Measurements from ENCODE around the gene GATC.
A peak's percentile ranks its signal among the peaks of the same experiment; 100 is the strongest.

Gene GATC, protein sequence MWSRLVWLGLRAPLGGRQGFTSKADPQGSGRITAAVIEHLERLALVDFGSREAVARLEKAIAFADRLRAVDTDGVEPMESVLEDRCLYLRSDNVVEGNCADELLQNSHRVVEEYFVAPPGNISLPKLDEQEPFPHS

DNA sequence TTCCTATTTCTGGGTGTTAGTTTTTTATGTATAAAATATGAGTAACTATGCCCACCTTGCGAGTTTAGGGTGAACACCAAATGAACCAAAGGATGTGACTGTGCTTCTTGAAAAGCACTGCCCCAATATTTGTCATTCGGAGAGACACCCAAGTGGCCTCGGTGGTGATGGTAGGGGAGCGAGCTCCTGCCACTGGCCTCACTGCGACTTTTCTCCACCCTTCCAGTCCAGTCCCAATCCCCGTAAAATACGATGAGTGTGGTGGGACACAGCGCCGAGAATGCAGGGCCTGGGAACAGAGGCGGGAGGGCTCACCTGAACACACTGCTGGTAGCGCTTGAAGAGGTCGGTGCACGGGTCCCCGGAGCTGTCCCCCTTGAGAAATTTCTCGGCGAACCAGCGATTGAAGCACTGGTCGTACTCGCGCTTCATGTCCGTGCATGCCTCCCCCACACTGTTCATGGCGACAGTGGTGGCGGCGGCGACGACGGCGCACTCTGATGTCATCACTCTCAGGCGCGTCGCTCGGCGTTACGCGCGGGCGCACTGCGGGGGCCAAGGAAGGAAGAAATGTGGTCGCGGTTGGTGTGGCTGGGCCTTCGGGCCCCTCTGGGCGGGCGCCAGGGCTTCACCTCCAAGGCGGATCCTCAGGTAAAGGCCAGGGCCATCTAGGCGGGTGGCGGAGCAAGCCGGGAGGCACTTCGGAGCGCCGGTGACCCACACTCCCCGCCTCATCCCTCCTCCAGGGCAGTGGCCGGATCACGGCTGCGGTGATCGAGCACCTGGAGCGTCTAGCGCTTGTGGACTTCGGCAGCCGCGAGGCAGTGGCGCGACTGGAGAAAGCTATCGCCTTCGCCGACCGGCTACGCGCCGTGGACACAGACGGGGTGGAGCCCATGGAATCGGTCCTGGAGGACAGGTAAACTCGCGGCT, at the start of gene GATC, which contains the start of gene TRIAP1:
Gene GATC (plus strand): TSS at position 534 of the 933 bp plus-strand sequence. CDS start 37 bp downstream, at position 571.
Gene TRIAP1 (minus strand): TSS at position 474 of the 933 bp plus-strand sequence. CDS start 12 bp downstream, at position 462.
- DNase-seq (ENCODE audit: low read depth in 3 of 3): peak; percentile 79 to 88 (median 87)

DNA sequence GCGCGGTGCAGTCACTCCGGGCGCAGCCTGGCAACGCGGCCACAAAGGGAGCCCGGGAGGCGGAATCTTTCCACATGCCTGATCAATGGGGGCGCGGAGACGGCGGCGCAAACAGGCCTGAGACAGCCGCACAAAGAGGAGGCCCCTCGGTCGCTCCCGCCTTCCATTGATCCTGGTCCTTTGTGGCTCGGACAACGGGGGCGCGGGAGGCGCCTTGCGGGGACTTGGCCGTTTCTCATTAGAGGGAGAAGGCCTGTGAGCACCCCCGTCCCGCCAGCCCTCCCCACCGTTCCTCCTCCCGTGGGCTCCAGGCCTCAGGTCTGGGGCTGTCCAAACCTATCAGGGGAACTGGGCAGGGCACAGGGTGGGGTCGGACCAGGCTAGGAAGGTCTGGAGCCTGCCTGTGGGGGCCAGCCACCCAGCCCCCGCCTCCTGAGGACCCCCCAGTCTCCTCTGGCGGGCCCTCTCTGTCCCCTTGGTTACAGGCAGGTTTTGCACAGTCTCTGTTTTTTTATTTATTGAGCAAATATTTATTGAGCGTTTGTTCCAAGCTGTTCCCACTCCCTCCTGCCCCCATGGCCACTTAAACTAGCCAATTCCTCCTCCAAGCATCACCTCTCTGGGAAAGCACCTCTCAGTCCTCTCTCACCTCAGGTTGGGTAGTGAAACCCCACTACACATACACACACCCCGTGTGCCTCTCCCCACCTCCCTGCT, 48.3 kb upstream of the GATC start:
- DNase-seq (ENCODE audit: low read depth in 3 of 3): no peak

DNA sequence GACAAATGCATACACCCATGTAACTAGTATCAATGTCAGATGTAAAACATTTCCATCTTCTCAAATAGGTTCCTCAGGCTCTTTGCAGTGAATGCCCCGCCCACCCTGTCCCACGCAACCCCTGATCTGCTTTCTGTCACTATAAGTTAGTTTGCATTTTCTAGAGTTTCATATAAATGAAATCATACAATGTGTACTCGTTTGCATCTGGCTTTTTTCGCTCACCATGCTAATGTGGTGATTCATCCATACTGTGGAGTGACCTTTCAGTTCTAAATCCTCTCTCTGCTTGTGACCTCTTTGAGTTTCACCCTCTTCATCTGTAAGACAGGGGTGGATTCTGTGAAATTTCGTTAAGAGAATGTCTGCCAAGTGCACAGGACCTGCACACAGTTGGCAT, 46.7 kb upstream of the GATC start:
- peak in 1 of 3 experiments; percentile 13 for DNase-seq (ENCODE audit: low read depth in 3 of 3)

DNA sequence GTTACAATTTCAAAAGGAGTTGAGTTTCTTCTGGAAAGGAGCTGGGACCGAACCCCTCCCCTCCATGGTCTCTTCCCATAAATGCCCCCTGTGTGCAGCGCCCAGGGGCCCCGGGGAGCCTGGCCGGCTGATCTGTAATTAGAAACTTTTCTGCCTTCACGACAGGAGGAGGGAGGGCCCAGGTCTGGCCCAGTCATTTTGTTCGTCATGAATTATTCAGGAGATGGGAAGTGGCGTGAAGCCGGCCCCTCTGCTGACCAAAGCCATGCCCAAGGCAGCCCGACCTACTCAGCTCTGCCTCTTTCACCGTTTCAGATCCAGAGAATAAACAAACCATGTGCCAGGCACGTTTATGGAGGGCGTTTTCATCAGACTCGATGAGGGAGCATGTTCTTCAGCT, 44.0 kb upstream of the GATC start:
- DNase-seq (ENCODE audit: low read depth in 3 of 3): no peak

DNA sequence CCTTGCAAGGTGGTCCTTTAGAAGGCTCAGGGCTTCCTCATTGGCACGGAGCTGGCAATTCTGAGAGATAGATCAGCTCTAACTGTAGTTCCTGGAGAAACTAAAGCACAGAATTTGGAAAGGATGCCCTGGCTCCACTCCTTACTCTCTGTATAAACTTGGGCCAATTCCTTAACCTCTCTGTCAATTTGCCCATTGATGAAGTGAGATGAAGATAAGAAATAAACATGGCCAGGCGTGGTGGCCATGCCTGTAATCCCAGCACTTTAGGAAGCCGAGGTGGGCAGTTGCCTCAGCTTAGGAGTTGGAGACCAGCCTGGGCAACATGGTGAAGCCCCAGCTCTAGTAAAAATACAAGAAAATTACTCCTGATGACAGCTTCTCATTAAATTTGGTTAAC, 42.4 kb upstream of the GATC start:
- DNase-seq (ENCODE audit: low read depth in 3 of 3): no peak

DNA sequence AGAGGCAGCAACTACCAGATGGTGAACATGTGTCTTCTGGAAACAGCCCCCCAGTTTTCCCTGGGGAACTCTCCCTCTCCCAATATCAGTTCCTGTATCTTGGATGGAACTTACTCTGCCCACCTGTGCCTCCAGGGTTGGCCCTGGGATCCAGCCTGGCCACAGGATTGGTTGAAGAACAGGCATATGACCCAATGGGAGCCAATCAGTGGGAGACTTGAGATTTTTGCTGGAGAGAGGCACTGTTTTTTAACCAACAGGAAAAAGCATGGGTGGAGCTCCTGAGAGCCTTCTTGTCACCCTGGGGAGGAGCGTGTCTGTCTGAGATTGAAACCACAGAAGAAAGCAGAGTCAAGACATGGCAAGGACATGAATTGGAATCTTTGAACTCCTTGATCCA, 42.0 kb upstream of the GATC start:
- no peak for DNase-seq (ENCODE audit: low read depth in 3 of 3)

DNA sequence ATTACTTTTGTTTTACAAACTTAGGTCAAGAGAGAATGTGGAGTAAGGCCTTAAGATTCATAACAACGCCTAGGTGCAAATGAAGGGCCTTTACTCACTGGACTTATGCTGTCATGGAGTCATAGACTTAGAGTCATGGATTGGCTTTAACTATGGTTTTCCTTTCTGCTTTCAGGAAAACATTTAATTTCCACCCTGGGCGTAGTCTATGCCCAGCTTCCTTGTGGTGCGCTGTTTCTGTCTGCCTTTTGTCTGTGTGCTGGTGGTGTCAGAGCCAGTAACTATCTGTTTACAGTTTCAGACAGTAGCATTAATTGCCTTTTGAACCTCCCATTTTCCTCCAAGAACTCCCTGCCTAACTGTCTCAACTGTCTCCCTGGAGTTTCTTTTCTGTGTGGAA, 40.2 kb upstream of the GATC start:
- no peak for DNase-seq (ENCODE audit: low read depth in 3 of 3)

DNA sequence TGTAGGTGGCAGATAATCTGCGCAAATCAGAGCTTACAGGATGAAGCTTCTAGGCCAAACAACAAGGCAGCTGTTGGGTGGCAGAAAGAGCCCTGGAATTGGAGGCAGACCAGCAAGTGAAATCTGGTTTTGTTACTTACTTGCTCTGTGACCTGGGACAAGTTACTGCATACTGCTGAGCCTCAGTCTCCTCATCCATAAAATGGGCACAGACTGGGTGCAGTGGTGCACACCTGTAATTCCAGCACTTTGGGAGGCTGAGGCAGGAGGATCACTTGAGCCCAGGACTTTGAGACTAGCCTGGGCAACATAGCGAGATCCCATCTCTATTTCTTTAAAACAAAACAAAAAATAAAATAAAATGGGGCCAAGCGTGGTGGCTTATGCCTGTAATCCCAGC, 39.7 kb upstream of the GATC start:
- DNase-seq (ENCODE audit: low read depth in 3 of 3): no peak

DNA sequence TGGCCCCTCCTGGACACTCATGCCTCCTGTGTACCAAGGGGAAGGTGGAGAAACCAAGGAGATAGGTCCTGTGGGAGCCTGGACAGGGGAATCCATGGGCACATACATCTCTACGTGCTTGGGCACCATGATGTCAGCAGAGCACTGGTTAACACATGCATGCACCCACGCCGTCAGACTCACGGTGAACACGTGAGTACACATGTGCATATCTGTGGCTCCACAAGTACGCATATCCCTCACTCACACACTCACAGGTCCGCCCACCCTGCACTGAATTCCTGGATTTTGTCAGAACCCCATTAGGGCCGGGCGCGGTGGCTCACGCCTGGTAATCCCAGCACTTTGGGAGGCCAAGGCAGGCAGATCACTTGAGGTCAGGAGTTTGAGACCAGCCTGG, 37.5 kb upstream of the GATC start:
- no peak for DNase-seq (ENCODE audit: low read depth in 3 of 3)

DNA sequence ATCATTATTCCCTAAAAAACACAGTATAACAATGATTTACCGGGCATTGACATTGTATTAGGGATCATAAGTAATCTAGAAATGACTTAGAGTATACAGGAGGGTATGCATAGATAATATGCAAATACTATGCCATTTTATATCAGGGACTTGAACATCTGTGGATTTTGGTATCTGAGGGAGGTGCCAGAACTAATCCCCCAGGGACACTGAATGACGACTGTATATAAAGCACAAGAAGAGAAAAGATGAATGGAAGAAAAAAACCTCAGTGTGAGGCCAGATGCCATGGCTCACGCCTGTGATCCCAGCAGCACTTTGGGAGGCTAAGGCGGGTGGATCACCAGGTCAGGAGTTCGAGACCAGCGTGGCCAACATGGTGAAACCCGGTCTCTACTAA, 33.8 kb upstream of the GATC start:
- DNase-seq (ENCODE audit: low read depth in 3 of 3): no peak

DNA sequence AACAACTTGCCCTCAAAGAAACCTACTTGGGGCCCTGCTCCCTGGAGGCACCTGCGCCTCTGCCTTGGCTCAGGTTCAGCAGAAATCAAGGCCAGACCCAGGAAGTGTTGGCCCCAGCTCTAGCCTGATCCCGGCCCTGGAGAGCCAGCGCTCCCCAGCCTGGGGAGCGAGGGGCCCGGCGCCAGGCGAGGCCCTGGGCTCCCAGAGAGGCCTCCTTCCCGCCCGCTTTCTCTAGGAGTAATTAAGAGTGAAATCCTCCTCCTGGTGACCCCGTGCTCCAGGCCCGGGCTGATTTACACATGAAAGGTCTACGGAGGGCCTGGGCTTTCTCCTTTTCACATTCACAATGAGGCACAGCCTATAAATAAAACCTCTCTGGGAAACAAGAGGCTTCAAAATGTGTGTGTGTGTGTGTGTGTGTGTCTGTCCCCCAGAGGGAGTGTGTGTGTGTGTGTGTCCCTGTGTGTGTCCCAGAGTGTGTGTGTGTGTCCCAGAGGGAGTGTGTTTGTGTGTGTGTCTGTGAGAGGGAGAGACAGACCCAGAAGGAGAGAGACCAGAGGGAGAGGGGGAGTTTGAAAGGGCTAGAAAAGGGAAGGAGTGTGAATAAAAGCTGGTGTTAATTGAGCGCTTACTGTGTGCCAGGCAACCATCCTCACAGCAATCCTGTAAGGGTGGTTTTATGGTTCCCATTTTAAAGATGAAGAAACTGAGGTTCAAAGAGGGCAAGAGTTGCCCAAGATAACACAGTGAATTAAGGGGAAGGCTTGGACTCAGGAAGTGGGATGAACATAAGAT, 32.1 kb upstream of the GATC start:
- DNase-seq (ENCODE audit: low read depth in 3 of 3): no peak

DNA sequence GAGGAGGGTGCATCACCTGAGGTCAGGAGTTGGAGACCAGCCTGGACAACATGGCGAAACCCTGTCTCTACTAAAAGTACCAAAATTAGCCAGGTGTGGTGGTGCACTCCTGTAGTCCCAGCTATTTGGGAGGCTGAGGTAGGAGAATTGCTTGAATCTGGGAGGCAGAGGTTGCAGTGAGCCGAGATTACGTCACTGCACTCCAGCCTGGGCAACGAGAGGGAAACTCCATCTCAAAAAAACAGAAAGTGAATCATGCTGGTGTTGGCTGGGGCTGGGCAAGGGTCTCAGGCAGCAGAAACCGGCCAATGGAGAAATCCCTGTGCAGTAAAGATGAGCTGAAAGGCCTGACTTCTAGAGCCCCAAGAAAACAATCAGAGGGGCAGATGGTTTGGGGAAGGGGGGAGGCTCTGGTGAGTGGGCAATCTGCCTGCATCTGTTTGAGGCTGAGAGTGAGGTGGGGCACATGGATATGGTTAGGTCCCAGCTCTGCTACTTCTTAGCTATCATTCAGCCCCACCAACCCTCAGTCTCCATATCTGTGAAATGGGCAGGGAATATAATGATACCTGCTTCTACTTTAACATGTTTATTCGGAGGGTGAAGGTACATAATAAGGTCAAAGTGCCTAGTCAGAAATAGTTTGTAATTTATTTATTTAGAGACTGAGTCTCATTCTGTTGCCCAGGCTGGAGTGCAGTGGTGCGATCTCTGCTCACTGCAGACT, 29.6 kb upstream of the GATC start:
- no peak for DNase-seq (ENCODE audit: low read depth in 3 of 3)

DNA sequence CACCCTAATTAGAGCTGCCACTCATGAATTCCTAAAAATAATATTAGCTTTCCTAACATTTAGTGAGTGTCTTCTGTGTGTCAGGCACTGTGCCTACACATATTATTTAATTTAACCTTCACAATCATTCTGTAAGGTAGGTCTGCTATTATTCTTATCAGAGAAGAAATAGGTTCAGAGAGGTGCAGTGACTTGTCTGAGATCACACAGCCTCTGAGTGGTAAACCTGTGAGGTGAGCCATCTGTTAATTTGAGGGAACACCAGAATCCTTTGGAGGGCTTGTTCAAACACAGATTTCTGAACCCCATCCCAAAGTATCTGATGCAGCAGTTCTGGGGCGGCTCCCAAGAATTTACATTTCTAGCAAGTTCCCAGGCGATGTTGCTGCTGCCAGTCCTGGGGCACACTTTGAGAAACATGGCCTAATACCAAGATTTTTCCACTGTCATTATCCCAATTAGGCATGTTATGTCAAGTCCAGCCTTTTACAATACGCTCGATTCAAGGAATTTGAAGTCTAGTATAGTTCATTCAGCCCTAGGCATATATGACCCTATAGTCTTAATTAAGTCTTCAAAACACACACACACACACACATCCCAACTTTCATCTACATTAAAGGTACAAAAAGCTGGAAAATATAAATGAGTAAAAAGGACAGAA, 28.2 kb upstream of the GATC start:
- no peak for DNase-seq (ENCODE audit: low read depth in 3 of 3)

DNA sequence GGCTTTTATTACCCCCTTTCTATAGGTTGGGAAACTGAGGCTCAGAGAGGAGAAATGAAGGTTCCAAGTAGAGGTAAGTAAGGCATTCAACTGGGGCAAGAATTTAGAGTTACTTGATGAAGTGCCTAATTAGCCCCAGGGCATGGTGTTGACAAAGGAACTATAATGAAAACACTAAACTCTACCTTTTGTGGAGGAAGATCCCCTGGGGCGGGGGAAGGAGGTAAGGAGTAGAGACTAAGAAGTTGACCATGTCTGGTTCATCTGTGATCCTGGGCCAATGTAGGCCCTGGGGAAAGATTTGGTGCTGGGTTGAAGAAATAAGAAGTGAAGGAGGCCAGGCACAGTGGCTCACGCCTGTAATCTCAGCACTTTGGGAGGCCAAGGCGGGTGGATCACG, 24.5 kb upstream of the GATC start:
- DNase-seq (ENCODE audit: low read depth in 3 of 3): no peak

DNA sequence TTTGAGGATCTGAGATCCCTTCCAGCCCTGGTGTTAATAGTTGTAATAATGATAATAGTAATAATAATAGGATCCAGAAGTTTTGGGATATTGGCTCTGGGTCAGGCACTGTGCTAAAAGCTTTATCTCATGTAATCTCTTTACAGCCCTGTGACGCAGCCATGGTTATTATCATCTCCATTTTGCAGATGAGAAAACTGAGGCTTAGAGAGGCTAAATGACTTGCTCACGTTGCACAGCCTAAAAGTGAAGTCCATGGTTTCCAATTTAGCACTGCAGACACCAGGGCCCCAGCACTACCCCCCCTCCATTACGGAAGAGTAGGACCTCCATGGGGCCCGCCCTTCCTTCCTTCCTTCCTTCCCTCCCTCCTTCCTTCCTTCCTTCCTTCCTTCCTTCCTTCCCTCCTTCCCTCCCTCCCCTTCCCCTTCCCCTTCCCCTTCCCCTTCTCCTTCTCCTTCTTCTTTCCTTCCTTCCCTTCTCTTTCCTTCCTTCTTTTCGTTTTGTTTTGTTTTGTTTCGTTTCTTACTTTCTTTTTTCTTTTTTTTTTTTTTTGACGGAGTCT, 23.3 kb upstream of the GATC start:
- no peak for DNase-seq (ENCODE audit: low read depth in 3 of 3)

DNA sequence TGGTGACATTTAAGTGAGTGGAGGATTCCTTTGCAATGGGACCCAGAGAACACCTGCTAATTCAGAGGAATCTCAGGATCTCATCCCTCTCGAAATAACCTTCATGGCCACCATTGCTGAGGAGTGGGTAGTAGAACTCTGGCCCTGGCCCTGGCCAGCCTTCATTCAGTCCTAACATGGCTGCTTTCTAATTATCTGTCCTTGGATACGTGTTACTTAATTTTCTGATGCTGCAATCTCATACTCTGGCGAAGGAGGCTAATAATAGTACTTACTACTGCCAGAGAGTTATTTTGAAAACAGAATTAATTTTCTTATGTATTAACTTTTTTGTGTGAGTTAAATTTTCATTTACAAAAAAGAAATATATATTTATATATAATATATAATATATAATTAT, 20.4 kb upstream of the GATC start:
- DNase-seq (ENCODE audit: low read depth in 3 of 3): no peak

DNA sequence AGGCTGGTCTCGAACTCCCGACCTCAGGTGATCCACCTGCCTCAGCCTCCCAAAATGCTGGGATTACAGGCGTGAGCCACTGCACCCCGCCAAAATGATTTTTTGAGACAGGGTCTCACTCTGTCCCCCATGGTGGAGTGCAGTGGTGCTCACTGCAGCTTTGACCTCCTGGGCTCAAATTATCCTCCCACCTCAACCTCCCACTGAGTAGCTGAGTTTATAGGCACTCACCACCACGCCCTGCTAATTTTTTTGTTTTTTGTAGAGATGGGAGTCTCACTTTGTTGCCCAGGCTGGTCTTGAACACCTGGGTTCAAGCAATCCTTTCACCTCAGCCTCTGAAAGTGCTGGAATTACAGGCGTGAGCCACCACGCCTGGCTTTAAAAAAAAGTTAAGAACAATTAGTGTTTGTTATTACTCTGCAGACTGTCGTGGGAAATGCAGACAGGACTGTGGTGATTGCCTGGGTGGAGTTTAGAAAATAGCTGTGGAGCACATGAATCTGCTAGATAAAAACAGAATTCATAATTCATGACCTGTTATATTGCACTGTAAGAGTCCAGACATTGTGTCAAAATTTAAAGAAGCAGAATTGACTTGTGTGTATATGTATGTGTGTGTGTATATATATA, 17.5 kb upstream of the GATC start:
- no peak for DNase-seq (ENCODE audit: low read depth in 3 of 3)

DNA sequence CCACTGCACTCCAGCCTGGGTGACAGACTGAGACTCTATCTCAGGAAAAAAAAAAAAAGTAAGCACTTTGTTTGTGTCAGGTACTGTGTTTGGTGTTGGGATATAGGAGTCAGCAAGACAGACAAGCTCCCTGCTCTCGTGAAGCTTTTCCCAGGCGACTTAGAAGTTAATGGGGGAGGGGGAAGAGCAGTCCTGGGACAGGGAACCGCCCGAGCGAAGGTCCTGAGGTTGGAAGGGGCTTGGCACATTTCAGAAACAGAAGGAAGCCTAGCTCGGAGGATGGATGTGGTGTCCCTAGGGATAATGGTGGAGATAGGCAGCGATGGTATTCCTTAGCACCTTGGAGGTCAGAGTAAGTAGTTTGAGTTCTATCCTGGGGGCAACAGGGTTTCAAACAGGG, 16.9 kb upstream of the GATC start:
- DNase-seq (ENCODE audit: low read depth in 3 of 3): no peak

DNA sequence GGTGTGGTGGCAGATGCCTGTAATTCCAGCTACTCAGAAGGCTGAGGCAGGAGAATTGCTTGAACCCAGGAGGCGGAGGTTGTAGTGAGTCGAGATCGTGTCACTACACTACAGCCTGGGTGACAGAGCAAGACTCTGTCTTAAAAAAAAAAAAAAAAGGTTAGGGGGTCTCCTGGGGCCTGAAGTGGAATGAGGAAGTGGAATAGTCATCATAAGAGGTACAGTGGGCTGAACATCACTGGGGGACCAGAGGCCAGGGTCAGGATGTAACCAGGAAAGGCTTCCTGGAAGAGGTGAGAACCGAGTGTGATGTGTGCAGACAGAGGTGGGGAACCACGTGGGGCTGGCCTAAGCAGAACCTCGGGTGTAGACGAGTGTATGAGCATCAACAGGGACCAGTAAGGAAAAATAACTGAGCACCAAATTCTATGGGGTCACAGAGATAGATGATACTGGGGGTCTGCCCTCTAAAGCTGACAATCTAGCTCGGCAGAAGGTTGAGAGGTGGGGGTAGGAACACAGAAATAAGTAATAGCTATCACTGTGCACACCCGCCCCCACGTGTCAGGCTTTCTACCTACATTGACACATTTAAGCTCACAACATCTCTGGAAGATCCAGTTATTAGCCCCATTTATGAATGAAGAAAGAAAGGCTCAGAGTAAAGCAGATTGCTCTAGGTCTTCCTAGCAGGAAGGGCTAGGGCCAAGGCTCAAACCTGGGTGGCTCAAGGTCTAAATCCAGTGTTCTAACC, 13.3 kb upstream of the GATC start:
- no peak for DNase-seq (ENCODE audit: low read depth in 3 of 3)
